Duodenal mucosa (tissue), 2 donors: ENCODE results near the gene RABL6.

ENCODE experiments used
- H3K27ac ChIP-seq: one replicate; pipeline ENCODE4 v1.7.0; 2013; ENCODE audit warnings: low read depth, low read length
- H3K27me3 ChIP-seq, 2 donors: one replicate each; pipeline ENCODE4 v1.7.0; 2013; ENCODE audit warnings: low read length in 2 of 2, control low read depth in 1 of 2; ENCODE audit not compliant: insufficient read depth in 2 of 2, control insufficient read depth in 1 of 2
- H3K36me3 ChIP-seq, 2 donors: one replicate each; pipeline ENCODE4 v1.7.0; 2013; ENCODE audit warnings: low read length in 2 of 2, control low read depth in 1 of 2; ENCODE audit not compliant: insufficient read depth in 2 of 2, control insufficient read depth in 1 of 2
- H3K4me1 ChIP-seq, 2 donors: one replicate each; pipeline ENCODE4 v1.7.0; 2013; ENCODE audit warnings: low read length in 2 of 2, control low read depth in 1 of 2; ENCODE audit not compliant: insufficient read depth in 2 of 2, control insufficient read depth in 1 of 2
- H3K4me3 ChIP-seq, 2 donors: one replicate each; pipeline ENCODE4 v1.7.0; 2013; ENCODE audit warnings: low read length in 2 of 2, low read depth in 1 of 2
- H3K9ac ChIP-seq, 2 donors: one replicate each; pipeline ENCODE4 v1.7.0; 2013; ENCODE audit warnings: low read length in 2 of 2, low read depth in 1 of 2
- H3K9me3 ChIP-seq, 2 donors: one replicate each; pipeline ENCODE4 v1.7.0; 2013; ENCODE audit warnings: low read length in 2 of 2, control low read depth in 1 of 2; ENCODE audit not compliant: control insufficient read depth in 1 of 2

The RABL6 gene

GRCh38 chr9:136821826-136822544 is 14.2 kb downstream of the RABL6 start:
- peaks cover 0 to 3% of the 10 kb centered on the region in 2 donors for H3K4me1 ChIP-seq
- H3K9ac ChIP-seq: no peak overlapping the region
- no peaks in the 10 kb centered on the region for H3K27me3 ChIP-seq
- H3K27ac ChIP-seq: no peak overlapping the region
- no peak overlapping the region for H3K4me3 ChIP-seq
- H3K36me3 ChIP-seq: peaks cover 6 to 32% of the 10 kb centered on the region in 2 donors
- H3K9me3 ChIP-seq: no peaks in the 10 kb centered on the region

- Histone ChIP-seq H3K9me3 (no peaks in the 10 kb centered on the region), H3K4me1 (peaks cover 0 to 3% of the 10 kb centered on the region in 2 donors), H3K9ac (no peak overlapping the region), H3K36me3 (peaks cover 6 to 37% of the 10 kb centered on the region in 2 donors), H3K4me3 (no peak overlapping the region), H3K27me3 (no peaks in the 10 kb centered on the region), H3K27ac (no peak overlapping the region)
Measured at GRCh38 chr9:136823136-136824046, 15.6 kb downstream of the RABL6 start.

DNA sequence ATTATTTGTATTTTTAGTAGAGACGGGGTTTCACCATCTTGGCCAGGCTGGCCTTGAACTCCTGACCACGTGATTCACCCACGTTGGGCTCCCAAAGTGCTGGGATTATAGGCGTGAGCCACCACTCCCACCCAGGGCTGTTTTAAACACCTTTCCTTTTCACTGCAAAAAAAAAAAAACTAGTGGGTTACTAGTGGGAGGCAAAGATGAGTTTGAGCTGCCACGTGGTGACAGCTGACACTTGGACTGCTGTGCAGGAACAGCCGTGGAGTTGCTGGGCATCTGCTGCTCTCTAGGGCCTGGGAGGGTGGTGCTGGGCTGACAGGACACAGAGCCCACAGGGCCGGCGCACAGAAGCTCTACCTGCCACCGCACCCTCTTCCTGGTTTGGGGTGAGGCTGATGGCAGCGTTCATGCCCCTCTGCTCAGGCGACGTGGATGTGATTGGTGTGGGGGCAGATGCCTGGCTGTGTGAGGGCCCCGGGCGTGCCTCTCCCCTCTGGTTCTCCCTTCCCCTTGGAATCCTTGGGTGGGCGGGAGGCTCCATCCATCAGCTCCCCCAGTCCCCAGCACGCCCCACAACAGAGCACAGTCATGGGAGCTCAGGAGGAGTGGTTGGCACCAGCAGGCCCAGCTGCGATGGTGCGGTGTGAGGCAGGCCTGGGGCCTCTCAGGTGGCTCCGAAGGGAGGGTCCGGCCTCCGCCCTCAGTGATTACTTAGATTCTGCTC is 16.9 kb downstream of the RABL6 start:
- H3K27me3 ChIP-seq: no peaks in the 10 kb centered on the region
- H3K4me1 ChIP-seq: peaks cover 0 to 3% of the 10 kb centered on the region in 2 donors
- no peak overlapping the region for H3K4me3 ChIP-seq
- H3K36me3 ChIP-seq: peaks cover 9 to 50% of the 10 kb centered on the region in 2 donors
- H3K9me3 ChIP-seq: no peaks in the 10 kb centered on the region
- no peak overlapping the region for H3K9ac ChIP-seq
- H3K27ac ChIP-seq: no peak overlapping the region

GRCh38 chr9:136825295-136826187 is 17.8 kb downstream of the RABL6 start:
- H3K27me3 ChIP-seq: no peaks in the 10 kb centered on the region
- H3K4me3 ChIP-seq: no peak overlapping the region
- no peak overlapping the region for H3K9ac ChIP-seq
- peaks cover 16 to 59% of the 10 kb centered on the region in 2 donors for H3K36me3 ChIP-seq
- H3K4me1 ChIP-seq: peaks cover 0 to 3% of the 10 kb centered on the region in 2 donors
- no peaks in the 10 kb centered on the region for H3K9me3 ChIP-seq
- H3K27ac ChIP-seq: no peak overlapping the region

GRCh38 chr9:136826188-136826541 is 18.4 kb downstream of the RABL6 start:
- Histone ChIP-seq H3K9me3 (no peaks in the 10 kb centered on the region), H3K9ac (no peak overlapping the region), H3K27me3 (no peaks in the 10 kb centered on the region), H3K27ac (no peak overlapping the region), H3K36me3 (peaks cover 21 to 62% of the 10 kb centered on the region in 2 donors), H3K4me3 (no peak overlapping the region), H3K4me1 (no peaks in the 10 kb centered on the region)

DNA sequence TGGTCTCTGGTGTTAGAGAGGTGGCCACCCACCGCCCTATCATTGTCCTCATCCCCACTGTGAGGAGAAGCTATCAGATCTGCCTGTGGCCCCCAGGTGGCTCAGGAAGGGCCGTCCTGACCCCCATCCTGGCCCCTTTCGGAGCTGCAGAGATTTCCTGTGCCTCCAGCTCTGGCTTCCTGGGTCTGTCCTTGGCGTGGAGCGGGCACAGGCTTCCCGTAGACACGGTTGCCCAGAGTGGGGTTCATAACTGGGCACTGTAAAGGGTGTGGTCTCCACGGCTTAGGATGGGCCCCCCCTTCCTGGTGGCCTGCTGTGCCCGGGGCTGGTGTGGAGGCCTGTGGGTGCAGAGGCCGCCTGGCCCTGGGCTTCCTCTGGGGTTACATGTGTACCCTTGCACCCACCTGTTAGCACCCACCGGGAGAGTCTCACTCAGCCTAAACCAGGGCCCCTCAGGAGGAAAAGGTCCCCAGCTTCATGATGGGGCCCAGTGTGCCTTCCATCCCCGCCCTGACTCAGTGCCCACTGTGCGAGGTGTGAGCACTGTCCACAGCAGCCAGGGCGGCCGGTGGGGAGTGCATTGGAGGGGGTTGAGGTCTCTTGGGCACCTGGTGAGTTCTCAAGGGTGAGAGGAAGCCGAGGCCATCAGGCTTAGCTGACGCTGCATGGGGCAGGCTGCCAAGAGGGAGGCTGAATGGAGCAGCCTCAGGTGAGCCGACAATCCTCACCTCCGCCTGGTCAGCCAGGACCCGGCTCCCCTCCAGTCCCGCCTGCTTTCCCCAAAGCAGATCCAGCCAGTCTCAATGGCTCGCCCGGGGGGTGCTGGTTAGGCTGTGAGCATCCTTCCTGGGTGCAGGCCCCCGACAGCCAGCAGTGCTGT is 19.2 kb downstream of the RABL6 start:
- H3K36me3 ChIP-seq: peaks cover 24 to 69% of the 10 kb centered on the region in 2 donors
- H3K27ac ChIP-seq: no peak overlapping the region
- no peaks in the 10 kb centered on the region for H3K9me3 ChIP-seq
- H3K9ac ChIP-seq: no peak overlapping the region
- H3K27me3 ChIP-seq: no peaks in the 10 kb centered on the region
- no peak overlapping the region for H3K4me3 ChIP-seq
- no peaks in the 10 kb centered on the region for H3K4me1 ChIP-seq

- H3K36me3 ChIP-seq: peaks cover 27 to 78% of the 10 kb centered on the region in 2 donors
- H3K4me3 ChIP-seq: no peak overlapping the region
- no peaks in the 10 kb centered on the region for H3K4me1 ChIP-seq
- no peaks in the 10 kb centered on the region for H3K9me3 ChIP-seq
- no peaks in the 10 kb centered on the region for H3K27me3 ChIP-seq
- no peak overlapping the region for H3K27ac ChIP-seq
- H3K9ac ChIP-seq: no peak overlapping the region
Measured at GRCh38 chr9:136827794-136828473, 20.2 kb downstream of the RABL6 start.

GRCh38 chr9:136828474-136829140 is 20.9 kb downstream of the RABL6 start:
- Histone ChIP-seq H3K4me3 (no peak overlapping the region), H3K4me1 (no peaks in the 10 kb centered on the region), H3K27ac (no peak overlapping the region), H3K36me3 (peaks cover 24 to 73% of the 10 kb centered on the region in 2 donors), H3K9me3 (no peaks in the 10 kb centered on the region), H3K9ac (no peak overlapping the region), H3K27me3 (no peaks in the 10 kb centered on the region)
